Glutamatergic neuron (in vitro differentiated cells): ENCODE data around the gene ZNF771. TPM values are rescaled to one million over a fixed set of nuclear protein-coding genes. Genes with fewer than 3 reads are reported as not detected.
A peak's percentile ranks its signal among the peaks of the same experiment; 100 is the strongest.

ENCODE experiments used
- DNase-seq: peaks from one replicate; pipeline ENCODE4 v3.0.0; 2022
- H3K27ac Mint-ChIP-seq: one replicate; pipeline ENCODE4 v1.8.0; 2020; ENCODE audit warnings: mild to moderate bottlenecking, mixed read lengths, inconsistent platforms; ENCODE audit not compliant: unreplicated experiment
- H3K27me3 Mint-ChIP-seq: one replicate; pipeline ENCODE4 v1.8.0; 2020; ENCODE audit warnings: mild to moderate bottlenecking, moderate library complexity, mixed read lengths, inconsistent platforms; ENCODE audit not compliant: unreplicated experiment
- H3K36me3 Mint-ChIP-seq: one replicate; pipeline ENCODE4 v1.8.0; 2020; ENCODE audit warnings: mild to moderate bottlenecking, mixed read lengths, inconsistent platforms; ENCODE audit not compliant: unreplicated experiment
- H3K4me1 Mint-ChIP-seq: one replicate; pipeline ENCODE4 v1.8.0; 2020; ENCODE audit warnings: mild to moderate bottlenecking, low read depth, mixed read lengths, inconsistent platforms; ENCODE audit not compliant: unreplicated experiment
- H3K4me3 Mint-ChIP-seq: one replicate; pipeline ENCODE4 v1.8.0; 2020; ENCODE audit warnings: mild to moderate bottlenecking, mixed read lengths, inconsistent platforms; ENCODE audit not compliant: unreplicated experiment
- H3K9me3 Mint-ChIP-seq: one replicate; pipeline ENCODE4 v1.8.0; 2020; ENCODE audit warnings: mild to moderate bottlenecking, moderate library complexity, mixed read lengths, inconsistent platforms; ENCODE audit not compliant: unreplicated experiment
- total RNA-seq: library from RNA; stranded (reverse); fragmentation: NEBNext Ultra II Directional; extraction: Animal tissue kit (Norgen Biotek cat#: 25700); gene quantifications from one replicate; pipeline ENCODE4 v1.2.1, GENCODE V29; 2021; ENCODE audit not compliant: unreplicated experiment
- TF ChIP-seq, protein P1 (sequence below): fragments of 200-600 bp; sonication (generic); IDR thresholded peaks from one replicate; pipeline ENCODE4 v1.5.0; 2021; ENCODE audit not compliant: partially characterized antibody, unreplicated experiment

ZNF771 gene
- total RNA-seq, 1 donor from 2014 or later = 7.8 TPM

- H3K27ac Mint-ChIP-seq = no peak overlapping the region
- peaks cover 4% of the 10 kb centered on the region for H3K36me3 Mint-ChIP-seq
- peak; percentile 26 for DNase-seq
- peaks cover 6% of the 10 kb centered on the region for H3K27me3 Mint-ChIP-seq
- H3K4me1 Mint-ChIP-seq = peaks cover 2% of the 10 kb centered on the region
- no peak overlapping the region for H3K4me3 Mint-ChIP-seq
- TF ChIP-seq, protein P1, sequence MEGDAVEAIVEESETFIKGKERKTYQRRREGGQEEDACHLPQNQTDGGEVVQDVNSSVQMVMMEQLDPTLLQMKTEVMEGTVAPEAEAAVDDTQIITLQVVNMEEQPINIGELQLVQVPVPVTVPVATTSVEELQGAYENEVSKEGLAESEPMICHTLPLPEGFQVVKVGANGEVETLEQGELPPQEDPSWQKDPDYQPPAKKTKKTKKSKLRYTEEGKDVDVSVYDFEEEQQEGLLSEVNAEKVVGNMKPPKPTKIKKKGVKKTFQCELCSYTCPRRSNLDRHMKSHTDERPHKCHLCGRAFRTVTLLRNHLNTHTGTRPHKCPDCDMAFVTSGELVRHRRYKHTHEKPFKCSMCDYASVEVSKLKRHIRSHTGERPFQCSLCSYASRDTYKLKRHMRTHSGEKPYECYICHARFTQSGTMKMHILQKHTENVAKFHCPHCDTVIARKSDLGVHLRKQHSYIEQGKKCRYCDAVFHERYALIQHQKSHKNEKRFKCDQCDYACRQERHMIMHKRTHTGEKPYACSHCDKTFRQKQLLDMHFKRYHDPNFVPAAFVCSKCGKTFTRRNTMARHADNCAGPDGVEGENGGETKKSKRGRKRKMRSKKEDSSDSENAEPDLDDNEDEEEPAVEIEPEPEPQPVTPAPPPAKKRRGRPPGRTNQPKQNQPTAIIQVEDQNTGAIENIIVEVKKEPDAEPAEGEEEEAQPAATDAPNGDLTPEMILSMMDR = peak; percentile 49
- peaks cover 2% of the 10 kb centered on the region for H3K9me3 Mint-ChIP-seq
Observed at GRCh38 chr16:30430428-30430970, 23.1 kb downstream of the ZNF771 start.

- Mint-ChIP-seq H3K27ac (peak overlapping the region; percentile 64), H3K4me1 (no peaks in the 10 kb centered on the region), H3K9me3 (peaks cover 2% of the 10 kb centered on the region), H3K27me3 (peaks cover 9% of the 10 kb centered on the region), H3K4me3 (no peak overlapping the region), H3K36me3 (peaks cover 4% of the 10 kb centered on the region)
- TF ChIP-seq, protein P1 = no peak
- DNase-seq = no peak
Observed at GRCh38 chr16:30434852-30435251, 27.4 kb downstream of the ZNF771 start.

GRCh38 chr16:30437511-30438046, 30.2 kb downstream of the ZNF771 start:
- Mint-ChIP-seq H3K36me3 (peaks cover 4% of the 10 kb centered on the region), H3K27me3 (peaks cover 11% of the 10 kb centered on the region), H3K4me3 (no peak overlapping the region), H3K27ac (peak overlapping the region; percentile 57), H3K4me1 (no peaks in the 10 kb centered on the region), H3K9me3 (peaks cover 6% of the 10 kb centered on the region)
- TF ChIP-seq, protein P1 = no peak
- DNase-seq = no peak

DNA sequence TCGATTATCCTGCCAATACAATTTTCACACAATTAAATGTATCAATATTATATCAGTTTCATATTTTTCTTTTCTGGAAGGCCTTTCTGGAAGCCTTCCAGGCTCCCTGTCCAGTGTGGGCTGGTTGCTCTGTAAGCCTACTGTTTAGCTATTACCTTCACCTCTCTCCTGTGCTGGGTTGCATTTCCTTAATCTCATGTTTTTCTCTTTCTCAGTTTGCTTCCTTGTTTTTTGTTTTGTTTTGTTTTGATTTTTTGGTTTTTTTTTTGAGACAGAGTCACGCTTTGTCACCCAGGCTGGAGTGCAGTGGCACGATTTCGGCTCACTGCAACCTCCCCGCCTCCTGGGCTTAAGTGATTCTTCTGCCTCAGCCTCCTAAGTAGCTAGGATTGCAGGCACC, 31.4 kb downstream of the ZNF771 start:
- peaks cover 12% of the 10 kb centered on the region for H3K36me3 Mint-ChIP-seq
- H3K9me3 Mint-ChIP-seq = peaks cover 6% of the 10 kb centered on the region
- no peak overlapping the region for H3K27ac Mint-ChIP-seq
- no peak overlapping the region for H3K4me3 Mint-ChIP-seq
- peaks cover under 1% of the 10 kb centered on the region for H3K4me1 Mint-ChIP-seq
- TF ChIP-seq, protein P1 = no peak
- no peak for DNase-seq
- H3K27me3 Mint-ChIP-seq = peaks cover 11% of the 10 kb centered on the region

GRCh38 chr16:30439720-30440348, 32.4 kb downstream of the ZNF771 start:
- Mint-ChIP-seq H3K36me3 (peaks cover 12% of the 10 kb centered on the region), H3K4me1 (peaks cover 7% of the 10 kb centered on the region), H3K27me3 (peaks cover 7% of the 10 kb centered on the region), H3K9me3 (peaks cover 4% of the 10 kb centered on the region), H3K27ac (no peak overlapping the region), H3K4me3 (no peak overlapping the region)
- TF ChIP-seq, protein P1 = no peak
- DNase-seq = no peak
